Smooth muscle cell (in vitro differentiated cells): Measurements from ENCODE around the gene TWIST2. TPM values are rescaled to one million over a fixed set of nuclear protein-coding genes. Genes with fewer than 3 reads are reported as not detected.

ENCODE experiments used
- DNase-seq: peaks from one replicate; lab custom pipeline; 2025; ENCODE audit not compliant: unreplicated experiment; lab: John Stamatoyannopoulos, UW
- H2AFZ ChIP-seq: fragments of 200-600 bp; sonication (generic); 2 replicates; pipeline ENCODE4 v1.6.0; 2016; ENCODE audit warnings: antibody characterized with exemption, low read depth, mild to moderate bottlenecking
- H3F3A ChIP-seq: fragments of 200-600 bp; sonication (generic); 2 replicates; pipeline ENCODE4 v1.6.0; 2017; ENCODE audit warnings: antibody characterized with exemption, low read depth
- H3K27ac ChIP-seq: fragments of 200-600 bp; sonication (generic); 2 replicates; pipeline ENCODE4 v1.5.1; 2016; ENCODE audit warnings: low read depth, mild to moderate bottlenecking
- H3K27me3 ChIP-seq: fragments of 200-600 bp; sonication (generic); 2 replicates; pipeline ENCODE4 v1.6.1; 2016; ENCODE audit warnings: low read depth, mild to moderate bottlenecking
- H3K36me3 ChIP-seq: fragments of 200-600 bp; sonication (generic); 2 replicates; pipeline ENCODE4 v1.5.1; 2016; ENCODE audit warnings: low read depth
- H3K4me1 ChIP-seq: fragments of 200-600 bp; sonication (generic); 2 replicates; pipeline ENCODE4 v1.5.1; 2016; ENCODE audit warnings: low read depth
- H3K4me2 ChIP-seq: fragments of 200-600 bp; sonication (generic); 2 replicates; pipeline ENCODE4 v1.6.0; 2016; ENCODE audit warnings: mild to moderate bottlenecking
- H3K4me3 ChIP-seq: fragments of 200-600 bp; sonication (generic); 2 replicates; pipeline ENCODE4 v1.5.1; 2016; ENCODE audit warnings: mild to moderate bottlenecking
- H3K79me2 ChIP-seq: fragments of 200-600 bp; sonication (generic); 2 replicates; pipeline ENCODE4 v1.6.0; 2016; ENCODE audit warnings: low read depth, mild to moderate bottlenecking
- H3K9ac ChIP-seq: fragments of 200-600 bp; sonication (generic); 2 replicates; pipeline ENCODE4 v1.6.0; 2016; ENCODE audit warnings: low read depth
- H3K9me3 ChIP-seq: fragments of 200-600 bp; sonication (generic); replicated peaks from 2 replicates; pipeline ENCODE4 v1.5.1; 2016; ENCODE audit warnings: low read depth
- H4K20me1 ChIP-seq: fragments of 200-600 bp; sonication (generic); 2 replicates; pipeline ENCODE4 v1.6.0; 2016; ENCODE audit warnings: low read depth
- WGBS: methylation state at CpG from one replicate; pipeline ENCODE4 v1.1.7; 2016; ENCODE audit warnings: low lambda C conversion rate; 5-methylcytosine and 5-hydroxymethylcytosine counted together
- polyA plus RNA-seq: library from polyadenylated mRNA; unstranded; fragments of >200 nt; fragmentation: Nextera tagmentation; extraction: Ambion mirVana; gene quantifications from 2 replicates; pipeline ENCODE4 v1.2.1, GENCODE V29; 2016
- total RNA-seq: library from RNA; depleted of rRNA; stranded (reverse); fragments of >200 nt; gene quantifications from 2 replicates; pipeline ENCODE4 v1.2.3, GENCODE V29; 2014
- TF ChIP-seq, protein P1 (sequence below): fragments of 200-600 bp; sonication (generic); IDR thresholded peaks from 2 replicates; pipeline ENCODE4 v1.5.1; 2017; ENCODE audit warnings: borderline replicate concordance, mild to moderate bottlenecking, antibody characterized with exemption; ENCODE audit not compliant: insufficient read depth, poor library complexity, severe bottlenecking

The TWIST2 gene
- total and polyA plus RNA-seq, 2 experiments from 2014 or later = 1.0 to 2.4 TPM

DNA sequence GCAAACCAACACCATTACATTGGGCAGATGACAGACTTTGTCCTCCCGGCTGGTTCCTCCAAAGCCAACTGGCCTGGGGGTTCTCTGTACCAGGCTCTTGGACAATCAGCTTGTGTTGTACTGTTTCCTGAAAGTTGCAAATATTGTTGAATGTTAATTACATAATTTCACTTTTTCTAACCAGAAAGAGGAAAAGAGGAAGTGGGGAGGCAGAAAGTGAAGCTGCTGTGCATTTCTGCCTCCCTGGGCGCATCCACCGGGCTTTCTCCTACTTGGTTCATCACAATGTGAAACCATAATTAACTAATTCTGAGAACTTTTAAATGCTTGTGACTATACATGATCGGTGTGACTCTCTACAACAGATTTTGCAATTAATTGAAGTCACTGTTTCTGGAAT is 10.1 kb downstream of the TWIST2 start:
- 95% methylated on average over 4 of the region's 4 CpGs for WGBS
- Histone ChIP-seq H3K4me3 (no peak overlapping the region), H3K27me3 (no peaks in the 10 kb centered on the region)

DNA sequence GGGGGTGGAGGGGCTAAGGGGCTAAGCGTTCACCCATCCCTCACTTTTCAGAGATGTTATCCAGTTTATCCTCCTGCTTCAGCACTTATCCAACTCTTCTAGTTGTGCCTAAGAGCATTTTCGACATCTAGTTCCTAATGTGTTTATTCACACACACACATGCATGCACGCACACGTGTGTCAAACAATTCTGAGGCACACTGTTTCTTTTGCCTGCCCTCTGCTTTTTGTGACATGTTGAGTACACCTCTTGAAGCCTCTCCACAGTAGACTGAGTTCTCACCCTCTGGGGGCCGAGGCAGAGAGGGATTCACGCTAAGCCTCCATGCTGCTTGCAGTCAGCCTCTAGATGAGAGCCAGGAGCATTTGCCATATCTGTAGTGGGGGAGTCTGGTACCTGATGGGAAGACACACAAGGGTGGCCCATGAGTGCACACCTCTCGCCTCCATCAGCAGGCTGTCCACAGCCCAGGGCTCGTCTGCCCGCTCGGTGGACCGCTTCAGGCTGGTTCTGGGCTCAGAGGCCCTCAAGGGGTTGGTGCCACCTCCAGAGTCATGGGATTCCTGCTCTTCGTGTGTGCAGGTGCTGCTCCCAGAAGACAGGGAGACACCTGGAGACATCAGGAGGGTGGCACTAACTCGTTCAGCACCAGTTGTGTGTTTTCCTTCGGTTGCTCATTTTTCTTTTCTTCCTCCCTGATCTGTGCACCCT is 11.9 kb downstream of the TWIST2 start:
- no peak overlapping the region for H3K4me2 ChIP-seq
- H3K79me2 ChIP-seq = no peaks in the 10 kb centered on the region
- no peak overlapping the region for H3K9ac ChIP-seq
- no peak for DNase-seq
- H2AFZ ChIP-seq = no peak overlapping the region
- H3K27me3 ChIP-seq = no peaks in the 10 kb centered on the region
- TF ChIP-seq, protein P1, sequence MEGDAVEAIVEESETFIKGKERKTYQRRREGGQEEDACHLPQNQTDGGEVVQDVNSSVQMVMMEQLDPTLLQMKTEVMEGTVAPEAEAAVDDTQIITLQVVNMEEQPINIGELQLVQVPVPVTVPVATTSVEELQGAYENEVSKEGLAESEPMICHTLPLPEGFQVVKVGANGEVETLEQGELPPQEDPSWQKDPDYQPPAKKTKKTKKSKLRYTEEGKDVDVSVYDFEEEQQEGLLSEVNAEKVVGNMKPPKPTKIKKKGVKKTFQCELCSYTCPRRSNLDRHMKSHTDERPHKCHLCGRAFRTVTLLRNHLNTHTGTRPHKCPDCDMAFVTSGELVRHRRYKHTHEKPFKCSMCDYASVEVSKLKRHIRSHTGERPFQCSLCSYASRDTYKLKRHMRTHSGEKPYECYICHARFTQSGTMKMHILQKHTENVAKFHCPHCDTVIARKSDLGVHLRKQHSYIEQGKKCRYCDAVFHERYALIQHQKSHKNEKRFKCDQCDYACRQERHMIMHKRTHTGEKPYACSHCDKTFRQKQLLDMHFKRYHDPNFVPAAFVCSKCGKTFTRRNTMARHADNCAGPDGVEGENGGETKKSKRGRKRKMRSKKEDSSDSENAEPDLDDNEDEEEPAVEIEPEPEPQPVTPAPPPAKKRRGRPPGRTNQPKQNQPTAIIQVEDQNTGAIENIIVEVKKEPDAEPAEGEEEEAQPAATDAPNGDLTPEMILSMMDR = no peak
- H3K9me3 ChIP-seq = no peaks in the 10 kb centered on the region
- H3K4me1 ChIP-seq = peaks cover 14% of the 10 kb centered on the region
- H4K20me1 ChIP-seq = no peaks in the 10 kb centered on the region
- 93% methylated on average over 14 of the region's 14 CpGs for WGBS
- H3K4me3 ChIP-seq = no peak overlapping the region
- no peak overlapping the region for H3K27ac ChIP-seq
- no peaks in the 10 kb centered on the region for H3F3A ChIP-seq
- H3K36me3 ChIP-seq = no peaks in the 10 kb centered on the region

More for the DNA sequence above, 10.1 kb downstream of the TWIST2 start:
- H3K36me3 ChIP-seq = no peaks in the 10 kb centered on the region
- TF ChIP-seq, protein P1 = no peak
- no peak overlapping the region for H2AFZ ChIP-seq
- no peaks in the 10 kb centered on the region for H3K9me3 ChIP-seq
- H3K27ac ChIP-seq = no peak overlapping the region
- no peak for DNase-seq
- no peak overlapping the region for H3K4me2 ChIP-seq
- no peak overlapping the region for H3K9ac ChIP-seq
- H3K79me2 ChIP-seq = no peaks in the 10 kb centered on the region
- no peaks in the 10 kb centered on the region for H3K4me1 ChIP-seq
- no peaks in the 10 kb centered on the region for H3F3A ChIP-seq
- H4K20me1 ChIP-seq = no peaks in the 10 kb centered on the region

DNA sequence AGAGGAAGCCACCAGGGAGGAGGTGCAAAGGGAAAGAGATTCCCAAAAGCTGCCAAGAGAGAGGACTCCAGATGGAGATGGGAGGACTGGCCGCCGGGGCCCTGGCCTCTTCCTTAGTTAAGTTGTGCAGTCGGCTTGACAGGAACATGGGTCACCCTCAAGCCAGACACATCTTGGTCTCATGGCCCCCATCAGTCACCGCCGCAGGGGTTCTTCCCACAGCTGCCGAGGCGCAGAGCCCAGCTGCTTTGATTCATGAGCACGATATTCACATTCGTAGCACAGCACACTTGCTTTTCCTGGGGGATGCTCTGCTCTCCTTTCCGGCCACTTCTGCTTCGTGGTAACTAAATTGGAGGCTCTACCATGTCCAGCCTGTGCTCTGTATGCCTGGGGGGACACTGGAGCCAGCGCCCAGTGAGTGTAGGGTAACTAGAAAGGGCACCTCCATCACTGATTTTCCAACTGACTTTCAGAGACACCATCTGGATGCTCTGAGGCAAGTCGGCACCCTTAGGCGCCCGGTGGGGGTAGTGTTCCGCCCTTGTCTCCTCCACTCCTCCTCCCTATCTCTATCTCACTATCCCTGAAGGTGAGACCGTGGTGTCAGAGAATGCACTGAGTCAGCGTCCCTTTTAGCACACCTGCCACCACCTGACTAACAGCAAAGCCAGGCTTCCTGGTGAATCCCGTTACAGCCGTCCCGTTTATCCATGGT is 13.3 kb downstream of the TWIST2 start:
- Histone ChIP-seq H3K4me2 (no peak overlapping the region), H3K79me2 (no peaks in the 10 kb centered on the region), H3K27ac (no peak overlapping the region)

More for the DNA sequence above, 13.3 kb downstream of the TWIST2 start:
- H3K27me3 ChIP-seq = no peaks in the 10 kb centered on the region
- H3K4me3 ChIP-seq = no peak overlapping the region
- DNase-seq = no peak
- TF ChIP-seq, protein P1 = no peak
- no peaks in the 10 kb centered on the region for H3K36me3 ChIP-seq
- H3K9ac ChIP-seq = no peak overlapping the region
- peaks cover 19% of the 10 kb centered on the region for H3K4me1 ChIP-seq
- no peaks in the 10 kb centered on the region for H3K9me3 ChIP-seq
- no peaks in the 10 kb centered on the region for H4K20me1 ChIP-seq
- H3F3A ChIP-seq = no peaks in the 10 kb centered on the region
- H2AFZ ChIP-seq = no peak overlapping the region
- WGBS = 89% methylated on average over 21 of the region's 21 CpGs
